GM06990 (cell line): ENCODE results near the gene HIPK2.

ENCODE experiments used
- DNase-seq: peaks from one replicate; pipeline ENCODE4 v3.0.0-alpha.2; 2011; ENCODE audit not compliant: insufficient read length; ENCODE audit errors: extremely low read depth
- H3K27me3 ChIP-seq: replicated peaks from 2 replicates; pipeline ENCODE4 v1.6.0; 2011; ENCODE audit warnings: low read length; ENCODE audit not compliant: control insufficient read depth, insufficient read depth
- H3K36me3 ChIP-seq: 2 replicates; pipeline ENCODE4 v1.5.1; 2011; ENCODE audit warnings: low read length; ENCODE audit not compliant: control insufficient read depth, insufficient read depth
- H3K4me3 ChIP-seq: replicated peaks from 2 replicates; pipeline ENCODE4 v1.5.1; 2011; ENCODE audit warnings: low read depth, mild to moderate bottlenecking, control low read depth, low read length
- CTCF ChIP-seq: IDR thresholded peaks from 2 replicates; pipeline ENCODE4 v1.5.1; 2011; ENCODE audit warnings: low read length, control low read depth, mild to moderate bottlenecking, inconsistent platforms; ENCODE audit not compliant: insufficient read depth, poor library complexity, severe bottlenecking

HIPK2 gene

GRCh38 chr7:139699640-139700504 is 77.9 kb downstream of the HIPK2 start:
- peak; percentile 57 for DNase-seq
- no peaks in the 10 kb centered on the region for H3K27me3 ChIP-seq
- TF ChIP-seq CTCF: peak; percentile 52

GRCh38 chr7:139698844-139699243 is 79.0 kb downstream of the HIPK2 start:
- DNase-seq: no peak
- no peaks in the 10 kb centered on the region for H3K27me3 ChIP-seq
- peaks cover 14% of the 10 kb centered on the region for H3K36me3 ChIP-seq
- TF ChIP-seq CTCF: no peak
- H3K4me3 ChIP-seq: no peak overlapping the region; the same call in 1 of the 2 replicates

More at GRCh38 chr7:139699640-139700504, 77.9 kb downstream of the HIPK2 start:
- Histone ChIP-seq H3K36me3 (peaks cover 7% of the 10 kb centered on the region), H3K4me3 (no peak overlapping the region)

GRCh38 chr7:139698278-139698677 is 79.5 kb downstream of the HIPK2 start:
- H3K27me3 ChIP-seq: no peaks in the 10 kb centered on the region
- no peak for DNase-seq
- no peak for TF ChIP-seq CTCF
- H3K36me3 ChIP-seq: peaks cover 15% of the 10 kb centered on the region
- H3K4me3 ChIP-seq: no peak overlapping the region

- peaks cover 17% of the 10 kb centered on the region for H3K36me3 ChIP-seq
- no peaks in the 10 kb centered on the region for H3K27me3 ChIP-seq
- no peak overlapping the region for H3K4me3 ChIP-seq
- no peak for DNase-seq
- no peak for TF ChIP-seq CTCF
Observed at GRCh38 chr7:139697056-139697455, 80.7 kb downstream of the HIPK2 start.

GRCh38 chr7:139696552-139696951 is 81.2 kb downstream of the HIPK2 start:
- Histone ChIP-seq H3K36me3 (peaks cover 15% of the 10 kb centered on the region), H3K27me3 (no peaks in the 10 kb centered on the region), H3K4me3 (no peak overlapping the region)
- DNase-seq: no peak
- no peak for TF ChIP-seq CTCF
